T-helper 2 cell treated with Interferon-gamma antibody and Interleukin-4, amounts not matched to agents 100 ng/mL and 5 ng/mL, for 36 hours (primary cell): ENCODE measurements around the gene HTR3B. TPM values are rescaled to one million over a fixed set of nuclear protein-coding genes. Genes with fewer than 3 reads are reported as not detected.

Experiments
- intact Hi-C: fragments of 100-400 bp; cut with micrococcal nuclease; formaldehyde crosslinking; loops from one replicate; pipeline ENCODE4 v1.15.1; 2023
- total RNA-seq: library from RNA; stranded (reverse); gene quantifications from 2 replicates; pipeline ENCODE4 v1.2.3, GENCODE V29; 2022

The HTR3B gene
- not detected in 2 replicates for total RNA-seq

GRCh38 chr11:113904379-113905101 is at the start of gene HTR3B:
Gene HTR3B (plus strand): TSS chr11:113904796. CDS start chr11:113904934, 138 bp downstream.
- intact Hi-C loops = no loop called here

- intact Hi-C loops = no loop called here
Observed at GRCh38 chr11:113855803-113856202, 48.8 kb upstream of the HTR3B start.

DNA sequence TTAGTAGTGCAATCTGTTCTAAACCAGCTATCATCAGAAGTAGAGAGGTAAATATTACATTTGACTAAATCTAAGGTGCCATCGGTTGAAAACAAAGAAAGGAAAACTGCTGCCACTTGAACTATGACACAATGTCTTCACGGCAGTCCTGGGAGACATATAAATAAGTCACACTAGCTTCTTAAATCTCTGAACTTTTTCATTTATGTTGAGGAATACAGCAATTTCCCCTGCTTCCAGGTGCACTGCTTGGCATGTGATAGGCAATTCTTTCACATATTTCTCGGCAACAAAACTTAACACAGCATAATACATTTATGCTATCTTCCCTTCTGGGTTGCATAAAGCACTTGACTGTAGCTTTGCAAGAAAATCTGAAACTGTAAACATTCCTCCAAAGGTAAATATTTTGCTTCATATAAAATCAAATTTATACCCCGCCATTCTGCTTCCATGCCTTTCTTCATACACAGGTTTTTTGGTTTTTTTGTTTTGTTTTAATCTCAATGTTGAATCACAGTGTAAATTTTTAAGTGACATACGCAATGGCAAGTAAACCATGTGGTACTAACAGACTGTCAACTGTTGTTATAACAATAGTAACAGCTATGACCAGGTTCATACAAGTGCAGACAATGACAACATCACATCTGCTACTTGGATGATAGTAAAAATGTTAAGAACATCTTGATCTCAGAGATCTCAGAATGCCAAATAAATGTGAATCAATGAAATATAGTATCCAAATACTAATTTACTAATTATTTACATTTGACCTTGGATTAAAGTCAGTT is 47.4 kb upstream of the HTR3B start:
- intact Hi-C loops = no loop called here

GRCh38 chr11:113859665-113860064 is 44.9 kb upstream of the HTR3B start:
- intact Hi-C loops = loop anchor here (2.0 kb wide), 1 partner anchor 15 kb away; the partner anchor contains the start of gene USP28

GRCh38 chr11:113862435-113862834 is 42.2 kb upstream of the HTR3B start:
- intact Hi-C loops = no loop called here

DNA sequence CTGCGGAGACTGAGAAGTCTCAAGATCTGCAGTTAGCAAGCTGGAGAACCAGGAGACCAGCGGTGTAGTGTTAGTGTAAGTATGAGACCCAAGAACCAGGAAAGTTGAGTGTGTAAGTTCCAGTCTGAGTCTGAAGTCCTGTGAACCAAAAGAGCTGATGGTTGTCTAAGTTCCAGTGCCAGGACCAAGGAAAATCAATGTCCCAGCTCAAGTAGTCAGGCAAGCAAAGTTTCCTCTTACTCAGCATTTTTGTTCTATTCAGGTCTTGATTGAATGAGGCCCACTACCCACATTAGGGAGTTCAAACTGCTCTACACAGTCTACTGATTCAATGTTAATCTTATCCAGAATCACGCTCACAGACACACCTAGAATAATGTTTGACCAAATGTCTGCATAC is 40.2 kb upstream of the HTR3B start:
- intact Hi-C loops = no loop called here

- intact Hi-C loops = no loop called here
Observed at GRCh38 chr11:113865873-113866272, 38.7 kb upstream of the HTR3B start.

DNA sequence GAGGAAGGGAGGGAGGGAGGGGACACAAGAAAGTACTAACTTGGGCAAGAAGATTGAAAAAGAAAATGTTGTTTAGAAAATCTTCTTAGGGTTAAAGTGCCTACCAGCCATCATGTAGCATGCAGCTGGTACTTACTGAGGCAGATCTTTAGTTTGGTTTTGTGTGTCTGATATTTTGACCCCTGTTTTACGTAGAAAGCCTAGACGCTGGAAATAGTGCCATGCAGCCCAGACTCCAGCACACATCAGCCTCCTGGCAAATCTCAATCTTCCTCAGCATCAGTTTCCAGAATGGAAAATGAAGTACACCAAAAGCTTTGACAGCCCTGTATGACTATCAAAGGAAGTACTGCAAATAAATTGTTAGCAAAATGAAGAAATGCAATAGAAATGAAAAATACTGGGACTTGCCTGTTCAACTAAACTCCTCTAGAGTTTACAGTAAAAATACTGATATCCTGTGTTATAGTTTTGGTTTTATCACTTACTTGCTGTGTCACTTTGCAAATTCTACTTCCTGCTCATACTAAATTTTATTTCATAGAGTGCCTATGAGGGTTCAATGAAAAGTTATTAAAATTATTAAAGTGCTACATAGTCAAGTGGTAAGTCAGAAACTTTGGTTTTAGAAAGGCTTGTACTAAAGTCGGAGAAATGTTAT is 36.6 kb upstream of the HTR3B start:
- intact Hi-C loops = no loop called here

DNA sequence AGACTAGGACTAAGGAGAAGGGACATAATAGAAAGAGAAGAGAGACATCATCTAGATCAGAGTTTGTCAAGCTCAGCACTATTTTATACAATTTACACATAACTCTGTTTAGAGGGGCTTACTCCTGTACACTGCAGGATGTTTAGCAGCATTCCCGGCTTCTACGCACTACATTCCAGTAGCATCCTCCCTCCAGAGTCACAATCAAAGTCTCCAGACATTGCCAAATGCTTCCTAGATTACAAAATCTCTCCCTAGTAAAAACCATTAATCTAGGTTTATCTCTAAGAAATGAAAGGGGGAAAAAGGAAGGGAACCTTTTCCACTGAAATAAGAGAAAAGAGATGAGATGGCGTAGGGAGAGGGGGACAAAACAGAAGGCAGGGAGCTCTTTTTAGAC is 33.3 kb upstream of the HTR3B start:
- intact Hi-C loops = loop anchor here (10.0 kb wide), 3 partner anchors 287 to 1587 kb away; no protein-coding TSS in a partner anchor

DNA sequence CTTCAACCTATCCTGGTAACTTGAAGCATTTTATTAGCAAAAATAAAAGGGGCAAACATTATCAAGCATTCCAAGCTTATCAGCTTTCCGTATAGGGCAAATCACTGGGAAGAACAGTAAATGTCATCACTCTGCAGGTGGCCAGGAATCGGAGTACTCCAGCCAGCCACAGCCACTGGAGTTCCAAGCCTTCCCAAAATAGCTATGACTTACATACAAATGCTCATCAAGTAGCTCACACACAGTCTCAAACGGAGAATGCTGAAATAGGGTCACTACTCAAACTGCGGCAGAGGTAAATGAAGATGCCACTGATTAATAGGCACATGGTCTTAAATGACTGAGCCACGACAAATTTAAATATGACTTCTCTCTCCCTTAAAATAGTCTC is 31.4 kb upstream of the HTR3B start:
- intact Hi-C loops = loop anchor here (10.0 kb wide), 3 partner anchors 288 to 1588 kb away; no protein-coding TSS in a partner anchor

DNA sequence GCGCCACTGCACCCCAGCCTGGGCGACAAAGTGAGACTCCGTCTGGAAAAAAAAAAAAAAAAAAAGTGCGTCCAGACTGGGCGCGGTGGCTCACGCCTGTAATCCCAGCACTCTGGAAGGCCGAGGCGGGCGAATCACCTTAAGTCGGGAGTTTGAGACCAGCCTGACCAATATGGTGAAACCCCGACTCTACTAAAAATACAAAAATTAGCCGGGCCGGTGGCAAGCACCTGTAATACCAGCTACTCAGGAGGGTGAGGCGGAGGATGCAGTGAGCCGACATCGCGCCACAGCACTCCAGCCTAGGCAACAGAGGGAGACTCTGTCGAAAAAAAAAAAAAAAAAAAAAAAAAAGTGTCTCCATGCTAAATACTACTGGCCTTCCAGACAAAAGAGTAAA is 30.5 kb upstream of the HTR3B start:
- intact Hi-C loops = loop anchor here (2.0 to 10.0 kb wide), 5 partner anchors 13 to 1589 kb away; partner anchors contain the start of gene ZW10

DNA sequence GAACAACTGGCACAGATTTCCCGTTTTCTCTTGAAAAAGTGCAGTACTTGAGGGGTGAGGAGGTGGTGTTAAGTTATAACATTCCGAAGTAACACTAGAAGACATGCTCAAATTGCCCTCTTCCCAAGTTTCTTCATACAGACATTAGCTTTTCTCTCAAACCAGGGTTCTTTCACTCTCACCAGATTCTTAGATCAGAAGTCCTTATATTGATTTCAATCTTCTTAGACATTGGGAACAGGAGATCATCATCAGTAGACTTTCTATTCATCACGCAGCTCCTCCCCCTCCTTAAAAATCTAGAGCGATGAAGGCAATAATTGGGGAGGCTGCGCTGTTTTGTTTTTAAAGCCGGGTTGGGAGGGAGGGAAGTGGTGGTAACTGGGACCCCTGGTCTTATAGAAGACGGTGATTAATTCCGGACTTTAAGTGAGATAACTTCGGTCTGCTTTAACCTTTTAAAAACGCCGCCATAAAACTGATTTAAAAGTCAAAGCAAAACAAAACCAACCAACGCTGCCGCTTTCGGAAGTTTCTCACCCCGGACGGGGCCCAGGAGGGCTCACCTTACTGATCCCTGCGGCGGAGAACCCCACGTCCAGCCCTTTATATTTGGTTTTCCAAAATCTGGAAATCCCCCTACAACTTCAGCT is 29.9 kb upstream of the HTR3B start:
- intact Hi-C loops = loop anchor here (1.0 to 10.0 kb wide), 7 partner anchors 14 to 1590 kb away; partner anchors contain the start of genes C11orf71, RBM7, TTC12 and ZW10

GRCh38 chr11:113875234-113876073 is 29.1 kb upstream of the HTR3B start, which contains the start of gene USP28:
Gene USP28 (minus strand): TSS chr11:113875572. CDS start chr11:113875501, 71 bp downstream.
- intact Hi-C loops = loop anchor here (1.0 to 10.0 kb wide), 8 partner anchors 15 to 1591 kb away; partner anchors contain the start of genes C11orf71, RBM7, REXO2 and TTC12

- intact Hi-C loops = loop anchor here (2.0 to 10.0 kb wide), 5 partner anchors 289 to 1591 kb away; partner anchors contain the start of genes C11orf71, RBM7 and REXO2
Observed at GRCh38 chr11:113876074-113876797, 28.4 kb upstream of the HTR3B start.

DNA sequence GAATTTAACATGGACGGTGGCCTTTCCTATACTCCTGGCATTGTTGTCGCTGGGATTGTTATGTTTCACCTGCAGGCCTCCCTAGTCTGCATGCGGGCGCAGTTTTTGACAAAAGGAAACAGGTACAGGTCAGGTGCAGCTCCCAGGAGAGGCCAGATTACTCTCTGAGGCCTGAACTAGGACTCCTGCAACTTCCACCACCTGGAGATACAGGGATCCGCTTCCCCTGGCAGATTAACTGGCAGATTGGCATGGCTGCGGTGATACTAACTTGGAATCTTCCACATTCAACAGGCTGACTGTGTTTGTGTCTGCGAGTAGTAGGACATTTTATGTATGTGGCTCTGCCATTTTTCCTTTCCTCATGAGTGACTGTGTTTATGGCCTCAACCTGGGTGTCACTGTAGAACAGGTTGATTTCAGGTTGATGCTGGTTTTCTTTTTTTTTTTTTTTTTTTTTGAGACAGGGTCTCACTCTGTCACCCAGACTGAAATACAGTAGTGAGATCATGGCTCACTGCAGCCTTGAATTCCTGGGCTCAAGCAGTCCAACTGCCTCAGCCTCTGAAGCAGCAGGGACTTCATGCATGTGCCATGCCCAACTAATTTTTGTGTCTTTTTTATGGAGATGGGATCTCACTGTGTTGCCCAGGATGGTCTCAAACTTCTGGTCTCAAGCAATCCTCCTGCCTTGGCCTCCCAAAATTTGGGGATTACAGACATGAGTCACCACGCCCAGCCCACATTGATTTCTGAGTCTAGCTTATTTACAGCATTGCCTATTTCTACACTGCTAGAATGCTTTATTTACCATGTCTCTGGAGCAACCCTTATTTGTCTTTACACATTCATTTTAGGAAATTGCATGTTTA is 27.6 kb upstream of the HTR3B start:
- intact Hi-C loops = loop anchor here (2.0 to 10.0 kb wide), 5 partner anchors 288 to 1592 kb away; partner anchors contain the start of genes C11orf71, RBM7 and REXO2

DNA sequence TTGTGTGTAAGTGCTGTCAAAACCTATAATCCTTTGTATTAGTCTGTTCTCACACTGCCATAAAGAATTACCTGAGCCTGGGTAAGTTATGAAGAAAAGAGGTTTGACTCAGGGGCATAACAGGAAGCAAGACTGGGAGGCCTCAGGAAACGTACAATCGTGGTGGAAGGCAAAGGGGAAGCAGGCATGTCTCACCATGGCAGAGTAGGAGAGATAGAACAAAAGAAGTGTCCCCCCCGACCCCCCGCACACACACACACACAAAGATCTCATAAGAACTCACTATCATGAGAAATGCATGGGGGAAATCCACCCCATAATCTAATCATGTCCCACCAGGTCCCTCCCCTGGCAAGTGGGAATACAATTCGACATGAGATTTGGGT is 26.9 kb upstream of the HTR3B start:
- intact Hi-C loops = loop anchor here (2.0 to 10.0 kb wide), 5 partner anchors 287 to 1593 kb away; partner anchors contain the start of genes C11orf71, RBM7 and REXO2

DNA sequence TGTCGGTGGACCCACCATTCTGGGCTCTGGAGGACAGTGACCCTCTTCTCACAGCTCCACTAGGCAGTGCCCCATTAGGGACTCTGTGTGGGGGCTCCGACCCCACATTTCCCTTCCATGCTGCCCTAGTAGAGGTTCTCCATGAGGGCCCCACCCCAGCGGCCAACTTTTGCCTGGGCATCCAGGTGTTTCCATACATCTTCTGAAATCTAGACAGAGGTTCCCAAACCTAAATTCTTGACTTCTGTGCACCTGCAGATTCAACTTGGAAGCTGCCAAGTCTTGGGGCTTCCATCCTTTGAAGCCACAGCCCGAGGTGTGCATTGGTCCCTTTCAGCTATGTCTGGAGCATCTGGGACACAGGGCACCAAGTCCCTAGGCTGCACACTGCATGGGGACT is 25.1 kb upstream of the HTR3B start:
- intact Hi-C loops = loop anchor here (5.0 to 10.0 kb wide), 4 partner anchors 285 to 1595 kb away; partner anchors contain the start of genes C11orf71 and RBM7

DNA sequence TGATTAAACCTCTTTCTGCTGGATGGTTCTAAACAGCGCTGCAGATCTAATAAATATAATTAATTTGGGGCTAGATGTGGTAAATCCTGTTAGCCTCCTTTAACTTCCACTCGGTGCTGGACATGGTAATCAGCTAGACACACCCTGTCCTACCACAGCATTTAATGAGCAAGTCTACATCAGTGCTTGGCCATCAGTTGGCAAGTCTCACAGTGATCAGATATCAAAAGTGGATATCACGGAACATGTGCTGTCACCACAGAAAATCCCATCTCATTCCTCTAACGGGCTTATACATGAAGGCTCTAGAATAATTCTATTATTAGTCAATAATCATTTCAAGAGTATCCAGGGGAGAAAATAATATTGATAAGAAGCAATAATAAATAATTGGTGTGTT is 23.6 kb upstream of the HTR3B start:
- intact Hi-C loops = no loop called here
